Epithelial cell of esophagus (primary cell): ENCODE measurements around the gene ZMAT5.

ENCODE experiments used
- DNase-seq: peaks from one replicate; pipeline ENCODE4 v3.0.0; 2010; ENCODE audit warnings: low read depth
- H3K4me3 ChIP-seq: 2 replicates; pipeline ENCODE4 v1.5.1; 2011; ENCODE audit warnings: mild to moderate bottlenecking, low read length, control low read depth
- TF ChIP-seq, protein P1 (sequence below): IDR thresholded peaks from 2 replicates; pipeline ENCODE4 v1.5.1; 2011; ENCODE audit warnings: low read depth, mild to moderate bottlenecking, low read length, control low read depth, inconsistent platforms; ENCODE audit not compliant: insufficient read depth; ENCODE audit errors: missing control alignments

The ZMAT5 gene

GRCh38 chr22:29750029-29750428 is 16.8 kb downstream of the ZMAT5 start:
- no peak for DNase-seq
- no peak overlapping the region for H3K4me3 ChIP-seq
- TF ChIP-seq, protein P1, sequence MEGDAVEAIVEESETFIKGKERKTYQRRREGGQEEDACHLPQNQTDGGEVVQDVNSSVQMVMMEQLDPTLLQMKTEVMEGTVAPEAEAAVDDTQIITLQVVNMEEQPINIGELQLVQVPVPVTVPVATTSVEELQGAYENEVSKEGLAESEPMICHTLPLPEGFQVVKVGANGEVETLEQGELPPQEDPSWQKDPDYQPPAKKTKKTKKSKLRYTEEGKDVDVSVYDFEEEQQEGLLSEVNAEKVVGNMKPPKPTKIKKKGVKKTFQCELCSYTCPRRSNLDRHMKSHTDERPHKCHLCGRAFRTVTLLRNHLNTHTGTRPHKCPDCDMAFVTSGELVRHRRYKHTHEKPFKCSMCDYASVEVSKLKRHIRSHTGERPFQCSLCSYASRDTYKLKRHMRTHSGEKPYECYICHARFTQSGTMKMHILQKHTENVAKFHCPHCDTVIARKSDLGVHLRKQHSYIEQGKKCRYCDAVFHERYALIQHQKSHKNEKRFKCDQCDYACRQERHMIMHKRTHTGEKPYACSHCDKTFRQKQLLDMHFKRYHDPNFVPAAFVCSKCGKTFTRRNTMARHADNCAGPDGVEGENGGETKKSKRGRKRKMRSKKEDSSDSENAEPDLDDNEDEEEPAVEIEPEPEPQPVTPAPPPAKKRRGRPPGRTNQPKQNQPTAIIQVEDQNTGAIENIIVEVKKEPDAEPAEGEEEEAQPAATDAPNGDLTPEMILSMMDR: no peak

GRCh38 chr22:29748248-29748893 is 18.4 kb downstream of the ZMAT5 start:
- H3K4me3 ChIP-seq: no peak overlapping the region
- TF ChIP-seq, protein P1: no peak
- DNase-seq: peak; percentile 61

DNA sequence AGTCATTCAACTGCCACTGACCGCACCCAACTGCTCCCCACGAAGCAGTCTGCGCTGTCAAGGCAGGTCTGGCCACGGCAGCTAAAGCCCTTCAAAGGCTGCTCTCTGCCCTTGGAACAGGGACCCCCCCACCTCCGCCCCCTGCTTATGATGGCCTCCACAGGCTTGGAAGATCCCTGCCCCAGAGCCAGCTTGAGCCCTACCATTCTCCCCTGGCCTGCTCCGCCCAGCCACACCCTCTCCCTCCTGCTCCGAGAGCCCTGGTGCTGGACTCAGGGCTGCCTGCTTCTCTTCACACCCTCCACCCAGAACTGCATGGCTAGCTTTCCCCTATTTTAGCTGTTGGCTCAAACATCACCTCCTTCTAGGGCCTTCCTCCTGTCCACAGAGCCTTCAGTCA is 19.0 kb downstream of the ZMAT5 start:
- TF ChIP-seq, protein P1: no peak
- no peak overlapping the region for H3K4me3 ChIP-seq

GRCh38 chr22:29744902-29745301 is 21.9 kb downstream of the ZMAT5 start:
- no peak overlapping the region for H3K4me3 ChIP-seq
- peak; percentile 99 for DNase-seq
- TF ChIP-seq, protein P1: no peak

More for the DNA sequence above, 19.0 kb downstream of the ZMAT5 start:
- DNase-seq: no peak

- TF ChIP-seq, protein P1: no peak
- no peak for DNase-seq
- no peak overlapping the region for H3K4me3 ChIP-seq
These were observed 24.5 kb downstream of the ZMAT5 start for GRCh38 chr22:29742326-29742725.

DNA sequence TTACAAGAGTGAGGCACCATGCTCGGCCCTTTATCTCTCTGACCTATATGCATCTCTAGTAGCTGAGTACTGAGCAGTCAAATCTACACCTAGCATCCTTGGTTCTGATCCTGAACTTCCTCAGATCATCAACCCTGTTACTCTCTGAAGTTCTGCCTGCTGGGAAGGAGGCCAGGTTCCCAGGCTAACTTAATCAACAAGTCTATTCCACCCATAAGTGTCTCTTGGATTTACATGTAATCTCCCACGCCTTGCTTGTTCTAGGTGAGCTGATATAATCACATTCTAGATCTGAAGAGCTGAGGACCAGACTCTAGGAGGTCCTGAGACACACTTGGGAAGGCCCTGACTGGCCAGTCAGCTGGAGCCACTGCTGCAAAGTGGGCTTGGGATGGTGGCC is 24.9 kb downstream of the ZMAT5 start:
- H3K4me3 ChIP-seq: no peak overlapping the region
- TF ChIP-seq, protein P1: no peak
- no peak for DNase-seq

DNA sequence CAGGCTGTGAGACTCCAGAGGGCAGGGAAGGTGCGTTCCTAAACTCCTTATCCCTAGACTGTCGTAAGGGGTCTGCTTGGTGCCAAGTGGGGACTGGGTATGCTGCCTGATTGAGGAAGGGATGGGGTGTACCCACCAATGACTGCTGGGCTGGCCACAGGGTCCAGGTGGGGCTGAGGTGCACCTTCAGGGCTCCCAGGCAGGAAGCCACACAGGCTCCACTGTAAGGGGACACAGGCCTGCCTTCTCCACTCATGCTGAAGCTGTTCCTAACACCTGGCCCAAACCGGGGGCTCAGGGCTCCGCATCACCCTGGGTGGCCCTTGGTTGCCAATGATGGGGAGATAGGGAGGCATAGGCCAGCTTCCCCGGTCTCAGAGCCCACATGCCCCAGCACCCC is 26.6 kb downstream of the ZMAT5 start:
- TF ChIP-seq, protein P1: no peak
- DNase-seq: no peak
- H3K4me3 ChIP-seq: no peak overlapping the region
